GM18909 (cell line): ENCODE data around the gene DCP2.

Experiments
- ATAC-seq: cut with Tn5 transposase; IDR thresholded peaks from one replicate; pipeline ENCODE4 v1.9.1; 2021; ENCODE audit warnings: mild to moderate bottlenecking; ENCODE audit not compliant: unreplicated experiment, poor library complexity

Gene DCP2

GRCh38 chr5:112965733-112966306 lies 10.8 kb upstream of the DCP2 start:
- no peak for ATAC-seq

GRCh38 chr5:112967520-112968083 lies 9.0 kb upstream of the DCP2 start:
- ATAC-seq, result no peak

DNA sequence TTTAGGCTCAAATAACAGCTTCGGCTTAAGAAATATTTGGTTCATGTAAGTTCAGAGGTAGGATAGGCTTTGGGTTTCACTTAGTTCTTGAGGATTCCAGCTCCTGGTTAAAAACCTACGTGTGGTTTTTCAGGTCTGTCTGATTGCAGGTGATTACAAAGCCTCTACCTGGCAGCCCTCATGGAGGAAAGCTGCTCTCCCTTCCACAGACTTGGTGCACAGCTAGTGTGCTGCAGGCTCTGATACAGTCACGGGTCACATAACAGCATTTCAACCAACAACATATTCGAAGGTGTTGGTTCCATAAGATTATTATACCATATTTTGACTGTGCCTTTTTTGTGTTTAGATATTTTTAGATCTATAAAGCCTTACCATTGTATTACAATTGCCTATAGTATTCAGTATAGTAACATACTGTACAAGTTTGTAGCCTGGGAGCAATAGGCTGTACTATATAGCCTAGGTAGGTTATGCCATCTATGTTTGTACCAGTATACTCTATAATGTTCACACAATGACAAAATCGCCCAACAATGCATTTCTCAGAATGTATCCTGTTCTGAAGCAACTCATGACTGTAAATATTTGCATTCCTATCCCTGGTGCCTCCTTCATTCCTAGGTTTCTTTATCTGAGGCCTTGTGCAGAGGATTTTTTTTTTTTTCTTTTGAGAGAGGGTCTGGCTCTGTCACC lies 8.0 kb upstream of the DCP2 start:
- no peak for ATAC-seq

DNA sequence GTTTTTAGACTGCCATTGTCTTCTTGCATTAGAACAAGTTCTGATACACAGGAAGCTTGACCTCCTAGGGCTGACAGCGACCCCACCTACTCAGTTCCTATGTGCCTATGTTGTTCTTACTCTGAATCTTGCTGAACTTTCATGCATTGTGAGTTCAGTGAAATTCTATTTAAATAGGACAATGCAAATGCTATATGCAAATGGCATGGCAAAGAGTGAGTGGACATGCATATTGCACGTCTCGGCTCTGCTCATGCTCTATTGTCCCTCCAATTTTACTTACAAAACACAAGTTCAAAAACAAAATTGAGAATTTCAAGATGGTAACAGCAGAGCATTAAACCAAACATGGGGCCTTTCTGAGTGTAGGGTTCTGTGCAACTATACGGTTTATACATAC lies 5.3 kb upstream of the DCP2 start:
- ATAC-seq, result no peak

- ATAC-seq, result no peak
These were observed 3.6 kb upstream of the DCP2 start for GRCh38 chr5:112973036-112973435.

DNA sequence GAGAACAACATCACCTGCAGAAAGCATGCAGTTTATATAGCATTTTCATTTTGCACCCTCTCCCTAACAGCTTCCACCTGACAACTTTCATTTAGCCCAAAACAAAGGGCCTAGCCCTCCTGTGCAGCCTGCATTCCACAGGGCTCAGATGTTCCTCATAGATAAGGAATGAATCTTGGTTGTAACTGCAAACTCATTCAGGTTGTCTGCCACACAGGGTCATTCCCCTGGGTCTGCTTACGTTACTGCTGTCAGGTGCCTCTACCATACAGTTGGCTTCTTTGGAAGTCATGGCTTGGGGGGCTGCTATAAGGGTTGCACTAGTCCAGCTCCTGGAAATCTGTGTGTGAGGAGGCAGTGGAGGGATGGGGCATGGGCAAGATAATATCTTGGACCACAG lies 2.7 kb upstream of the DCP2 start:
- ATAC-seq, result no peak

- ATAC-seq, result no peak
These were observed 1.7 kb upstream of the DCP2 start for GRCh38 chr5:112974901-112975300.

- peak; percentile 28 for ATAC-seq
These were observed 722 bp upstream of the DCP2 start for GRCh38 chr5:112975721-112976431.

- no peak for ATAC-seq
These were observed 853 bp downstream of the DCP2 start for GRCh38 chr5:112977440-112977861.

GRCh38 chr5:112978836-112979235 lies 2.2 kb downstream of the DCP2 start:
- no peak for ATAC-seq

GRCh38 chr5:112979723-112980122 lies 3.1 kb downstream of the DCP2 start:
- ATAC-seq, result no peak

GRCh38 chr5:112983363-112983762 lies 6.8 kb downstream of the DCP2 start:
- no peak for ATAC-seq

DNA sequence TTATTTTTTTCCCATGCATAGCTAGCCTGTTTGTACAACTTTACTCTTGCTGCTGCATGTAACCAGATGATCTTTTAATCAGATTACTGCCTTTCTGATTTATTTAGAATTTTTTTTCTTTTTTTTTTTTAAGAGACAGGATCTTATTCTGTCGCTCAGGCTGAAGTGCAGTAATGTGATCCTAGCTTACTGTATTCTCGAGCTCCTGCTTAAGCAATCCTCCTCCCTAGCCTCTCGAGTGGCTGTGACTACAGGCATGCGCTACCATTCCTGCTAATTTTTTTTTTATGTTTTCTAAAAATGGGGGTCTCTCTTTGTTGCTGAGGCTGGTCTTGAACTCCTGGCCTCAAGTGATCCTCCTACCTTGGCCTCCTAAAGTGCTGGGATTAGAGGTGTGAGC lies 9.6 kb downstream of the DCP2 start:
- ATAC-seq, result no peak

GRCh38 chr5:112995764-112996618 lies 19.4 kb downstream of the DCP2 start:
- peak; percentile 84 for ATAC-seq

- ATAC-seq, result no peak
These were observed 20.3 kb downstream of the DCP2 start for GRCh38 chr5:112996830-112997374.

DNA sequence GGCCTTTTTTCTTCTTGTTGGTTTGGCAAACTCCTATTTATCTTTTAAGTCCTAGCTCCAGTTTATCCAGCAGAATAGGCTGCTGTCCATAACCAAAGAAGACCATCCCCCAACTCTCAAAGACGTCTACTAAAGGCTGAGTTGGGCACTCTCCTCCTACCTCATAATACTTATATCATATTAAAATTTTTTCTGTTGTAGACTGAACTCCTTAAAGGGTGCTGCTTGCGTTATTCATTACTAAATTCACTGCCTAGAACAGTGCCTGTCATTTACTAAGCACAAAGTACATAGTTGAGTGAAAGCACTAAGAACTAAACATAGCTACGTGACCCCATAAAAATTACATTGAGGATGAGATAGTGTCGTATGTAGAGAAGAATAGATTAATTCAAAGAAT lies 21.7 kb downstream of the DCP2 start:
- no peak for ATAC-seq

- no peak for ATAC-seq
These were observed 23.9 kb downstream of the DCP2 start for GRCh38 chr5:113000466-113000865.

- ATAC-seq, result no peak
These were observed 25.8 kb downstream of the DCP2 start for GRCh38 chr5:113002423-113002822.

- ATAC-seq, result no peak
These were observed 27.2 kb downstream of the DCP2 start for GRCh38 chr5:113003763-113004162.

DNA sequence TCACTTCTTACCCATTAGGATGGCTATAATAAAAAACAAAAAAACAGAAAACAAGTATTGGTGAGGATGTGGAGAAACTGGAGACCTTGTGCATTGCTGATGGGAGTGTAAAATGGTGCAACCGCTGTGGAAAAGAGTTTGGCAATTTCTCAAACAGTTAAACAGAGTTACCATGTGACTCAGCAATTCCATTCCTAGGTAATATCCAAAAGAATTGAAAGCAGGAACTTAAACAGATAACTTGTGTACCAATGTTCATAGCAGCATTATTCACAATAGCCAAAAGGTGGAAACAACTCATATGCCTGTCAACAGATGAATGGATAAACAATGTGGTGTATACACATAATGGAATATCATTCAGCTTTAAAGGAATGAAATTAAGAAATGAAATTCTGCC lies 28.9 kb downstream of the DCP2 start:
- ATAC-seq, result no peak
